ENCODE data around the gene SAMD8. TPM values are rescaled to one million over a fixed set of nuclear protein-coding genes. Genes with fewer than 3 reads are reported as not detected.
A peak's percentile ranks its signal among the peaks of the same experiment; 100 is the strongest.
"Not testable (repeated sequence)": the region's sequence is repeated elsewhere in the genome, so short reads cannot be mapped to it uniquely, and the experiment has no call there.

SAMD8 gene
- total and polyA plus RNA-seq, 3 donors from 2014 or later, result 45.0 to 66.3 (median 55.3) TPM

- peaks cover 2% of the 10 kb centered on the region for H3K36me3 ChIP-seq (ENCODE audit: low read depth, missing control alignments)
- intact Hi-C loops (cut with DNase I; ENCODE audit: low total_unique reads), result no loop called here
- TF ChIP-seq CTCF (IDR thresholded peaks at IDR 0.05), result no peak
- no peak for TF ChIP-seq POLR2A (IDR thresholded peaks at IDR 0.05)
- DNase-seq, result no peak
- 78 to 83% methylated on average over 1 of the region's 1 CpG for WGBS, 2 donors
- H3K4me3 ChIP-seq, result no peak overlapping the region
- H3K27me3 ChIP-seq, result no peaks in the 10 kb centered on the region
- no peaks in the 10 kb centered on the region for H3K9me3 ChIP-seq
- peaks cover 4% of the 10 kb centered on the region for H3K4me1 ChIP-seq
- H3K27ac ChIP-seq, result no peak overlapping the region
These were observed 68.3 kb downstream of the SAMD8 start for GRCh38 chr10:75179657-75180177.

GRCh38 chr10:75180592-75180991 lies 69.1 kb downstream of the SAMD8 start:
- Histone ChIP-seq H3K9me3 (no peaks in the 10 kb centered on the region), H3K27ac (peak overlapping the region in 1 of 2 donors; percentile 20), H3K27me3 (no peaks in the 10 kb centered on the region), H3K4me1 (peaks cover 4% of the 10 kb centered on the region), H3K4me3 (no peak overlapping the region), H3K36me3 (ENCODE audit: low read depth, missing control alignments) (peaks cover 2% of the 10 kb centered on the region)
- DNase-seq, result no peak
- intact Hi-C loops (cut with DNase I; ENCODE audit: low total_unique reads), result no loop called here
- 48 to 69% methylated on average over 2 of the region's 2 CpGs for WGBS, 2 donors
- TF ChIP-seq CTCF (IDR thresholded peaks at IDR 0.05), result no peak
- no peak for TF ChIP-seq POLR2A (IDR thresholded peaks at IDR 0.05)

GRCh38 chr10:75181073-75181472 lies 69.6 kb downstream of the SAMD8 start:
- Histone ChIP-seq H3K9me3 (no peaks in the 10 kb centered on the region), H3K36me3 (ENCODE audit: low read depth, missing control alignments) (peaks cover 2% of the 10 kb centered on the region), H3K27ac (no peak overlapping the region), H3K27me3 (no peaks in the 10 kb centered on the region), H3K4me3 (no peak overlapping the region), H3K4me1 (peaks cover 4% of the 10 kb centered on the region)
- no peak for TF ChIP-seq CTCF (IDR thresholded peaks at IDR 0.05)
- TF ChIP-seq POLR2A (IDR thresholded peaks at IDR 0.05), result no peak
- intact Hi-C loops (cut with DNase I; ENCODE audit: low total_unique reads), result no loop called here
- no peak for DNase-seq
- WGBS, 2 donors, result 84 to 100% methylated on average over 1 of the region's 1 CpG

- Histone ChIP-seq H3K27me3 (no peaks in the 10 kb centered on the region), H3K27ac (no peak overlapping the region), H3K9me3 (no peaks in the 10 kb centered on the region), H3K36me3 (ENCODE audit: low read depth, missing control alignments) (no peaks in the 10 kb centered on the region), H3K4me1 (no peaks in the 10 kb centered on the region), H3K4me3 (no peak overlapping the region)
- 75 to 78% methylated on average over 4 of the region's 4 CpGs for WGBS, 2 donors
- no peak for DNase-seq
- TF ChIP-seq POLR2A (IDR thresholded peaks at IDR 0.05) (no peak), CTCF (IDR thresholded peaks at IDR 0.05) (no peak)
- intact Hi-C loops (cut with DNase I; ENCODE audit: low total_unique reads), result no loop called here
These were observed 74.9 kb downstream of the SAMD8 start for GRCh38 chr10:75186310-75186709.

GRCh38 chr10:75187961-75188426 lies 76.5 kb downstream of the SAMD8 start:
- no peaks in the 10 kb centered on the region for H3K36me3 ChIP-seq (ENCODE audit: low read depth, missing control alignments)
- H3K4me1 ChIP-seq, result no peaks in the 10 kb centered on the region
- 80 to 97% methylated on average over 3 of the region's 3 CpGs for WGBS, 2 donors
- no peaks in the 10 kb centered on the region for H3K9me3 ChIP-seq
- TF ChIP-seq CTCF (IDR thresholded peaks at IDR 0.05), result peak in 2 of 3 experiments; percentile 37 to 52
- TF ChIP-seq POLR2A (IDR thresholded peaks at IDR 0.05), result no peak
- H3K27me3 ChIP-seq, result no peaks in the 10 kb centered on the region
- DNase-seq, result peak; percentile 48
- intact Hi-C loops (cut with DNase I; ENCODE audit: low total_unique reads), result no loop called here
- no peak overlapping the region for H3K4me3 ChIP-seq
- H3K27ac ChIP-seq, result no peak overlapping the region

- intact Hi-C loops (cut with DNase I; ENCODE audit: low total_unique reads); H3K36me3 ChIP-seq (ENCODE audit: low read depth, missing control alignments); H3K27me3 ChIP-seq; DNase-seq; H3K4me1 ChIP-seq; H3K9me3 ChIP-seq; H3K27ac ChIP-seq; H3K4me3 ChIP-seq: not testable (repeated sequence)
- WGBS, 2 donors, result 94 to 96% methylated on average over 9 of the region's 9 CpGs
These were observed 77.1 kb downstream of the SAMD8 start for GRCh38 chr10:75188522-75188921.
